ENCODE results near the gene PRKD3.

The PRKD3 gene

GRCh38 chr2:37364351-37364750, 39.7 kb upstream of the PRKD3 start:
- TF ChIP-seq POLR2AphosphoS5 (IDR thresholded peaks at IDR 0.05; ENCODE audit: low read depth, low read length) (no peak), TAF1 (IDR thresholded peaks at IDR 0.05; ENCODE audit: borderline replicate concordance, insufficient read depth, low read length) (no peak), SIN3A (IDR thresholded peaks at IDR 0.05; ENCODE audit: borderline replicate concordance, insufficient read depth, low read length) (no peak), FOXP2 (optimal IDR thresholded peaks at IDR 0.05; ENCODE audit: borderline replicate concordance, extremely low read depth, extremely low read length, insufficient read depth) (no peak)
- TF ChIP-seq, protein P1, sequence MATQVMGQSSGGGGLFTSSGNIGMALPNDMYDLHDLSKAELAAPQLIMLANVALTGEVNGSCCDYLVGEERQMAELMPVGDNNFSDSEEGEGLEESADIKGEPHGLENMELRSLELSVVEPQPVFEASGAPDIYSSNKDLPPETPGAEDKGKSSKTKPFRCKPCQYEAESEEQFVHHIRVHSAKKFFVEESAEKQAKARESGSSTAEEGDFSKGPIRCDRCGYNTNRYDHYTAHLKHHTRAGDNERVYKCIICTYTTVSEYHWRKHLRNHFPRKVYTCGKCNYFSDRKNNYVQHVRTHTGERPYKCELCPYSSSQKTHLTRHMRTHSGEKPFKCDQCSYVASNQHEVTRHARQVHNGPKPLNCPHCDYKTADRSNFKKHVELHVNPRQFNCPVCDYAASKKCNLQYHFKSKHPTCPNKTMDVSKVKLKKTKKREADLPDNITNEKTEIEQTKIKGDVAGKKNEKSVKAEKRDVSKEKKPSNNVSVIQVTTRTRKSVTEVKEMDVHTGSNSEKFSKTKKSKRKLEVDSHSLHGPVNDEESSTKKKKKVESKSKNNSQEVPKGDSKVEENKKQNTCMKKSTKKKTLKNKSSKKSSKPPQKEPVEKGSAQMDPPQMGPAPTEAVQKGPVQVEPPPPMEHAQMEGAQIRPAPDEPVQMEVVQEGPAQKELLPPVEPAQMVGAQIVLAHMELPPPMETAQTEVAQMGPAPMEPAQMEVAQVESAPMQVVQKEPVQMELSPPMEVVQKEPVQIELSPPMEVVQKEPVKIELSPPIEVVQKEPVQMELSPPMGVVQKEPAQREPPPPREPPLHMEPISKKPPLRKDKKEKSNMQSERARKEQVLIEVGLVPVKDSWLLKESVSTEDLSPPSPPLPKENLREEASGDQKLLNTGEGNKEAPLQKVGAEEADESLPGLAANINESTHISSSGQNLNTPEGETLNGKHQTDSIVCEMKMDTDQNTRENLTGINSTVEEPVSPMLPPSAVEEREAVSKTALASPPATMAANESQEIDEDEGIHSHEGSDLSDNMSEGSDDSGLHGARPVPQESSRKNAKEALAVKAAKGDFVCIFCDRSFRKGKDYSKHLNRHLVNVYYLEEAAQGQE (IDR thresholded peaks at IDR 0.05; ENCODE audit: insufficient read depth in 1 of 2, low read depth in 2 of 2, low read length in 2 of 2) = no peak

GRCh38 chr2:37361994-37362698, 37.5 kb upstream of the PRKD3 start:
- TF ChIP-seq, protein P1 (IDR thresholded peaks at IDR 0.05; ENCODE audit: insufficient read depth in 1 of 2, low read depth in 2 of 2, low read length in 2 of 2) = no peak
- TF ChIP-seq TAF1 (IDR thresholded peaks at IDR 0.05; ENCODE audit: borderline replicate concordance, insufficient read depth, low read length) (no peak), SIN3A (IDR thresholded peaks at IDR 0.05; ENCODE audit: borderline replicate concordance, insufficient read depth, low read length) (no peak), POLR2AphosphoS5 (IDR thresholded peaks at IDR 0.05; ENCODE audit: low read depth, low read length) (no peak), FOXP2 (optimal IDR thresholded peaks at IDR 0.05; ENCODE audit: borderline replicate concordance, extremely low read depth, extremely low read length, insufficient read depth) (no peak)

GRCh38 chr2:37361216-37361815, 36.7 kb upstream of the PRKD3 start:
- TF ChIP-seq TAF1 (IDR thresholded peaks at IDR 0.05; ENCODE audit: borderline replicate concordance, insufficient read depth, low read length) (no peak), POLR2AphosphoS5 (IDR thresholded peaks at IDR 0.05; ENCODE audit: low read depth, low read length) (no peak), FOXP2 (optimal IDR thresholded peaks at IDR 0.05; ENCODE audit: borderline replicate concordance, extremely low read depth, extremely low read length, insufficient read depth) (no peak), SIN3A (IDR thresholded peaks at IDR 0.05; ENCODE audit: borderline replicate concordance, insufficient read depth, low read length) (no peak)
- TF ChIP-seq, protein P1 (IDR thresholded peaks at IDR 0.05; ENCODE audit: insufficient read depth in 1 of 2, low read depth in 2 of 2, low read length in 2 of 2) = no peak

GRCh38 chr2:37358466-37358865, 33.8 kb upstream of the PRKD3 start:
- TF ChIP-seq TAF1 (IDR thresholded peaks at IDR 0.05; ENCODE audit: borderline replicate concordance, insufficient read depth, low read length) (no peak), SIN3A (IDR thresholded peaks at IDR 0.05; ENCODE audit: borderline replicate concordance, insufficient read depth, low read length) (no peak), FOXP2 (optimal IDR thresholded peaks at IDR 0.05; ENCODE audit: borderline replicate concordance, extremely low read depth, extremely low read length, insufficient read depth) (no peak), POLR2AphosphoS5 (IDR thresholded peaks at IDR 0.05; ENCODE audit: low read depth, low read length) (no peak)
- TF ChIP-seq, protein P1 (IDR thresholded peaks at IDR 0.05; ENCODE audit: insufficient read depth in 1 of 2, low read depth in 2 of 2, low read length in 2 of 2) = no peak
